Tibial nerve (tissue), 4 donors: Measurements from ENCODE around the gene PVR.

ENCODE experiments used
- CTCF ChIP-seq, 5 experiments: fragments of 200-600 bp in 3 of 5; fragments of 450-650 bp in 2 of 5; sonication (generic) in 3 of 5; IDR thresholded peaks; one replicate each; pipeline ENCODE4 v1.5.1; 2016 to 2019; ENCODE audit warnings: antibody characterized with exemption in 5 of 5, mild to moderate bottlenecking in 3 of 5, moderate library complexity in 2 of 5
- EP300 ChIP-seq, 2 donors: sonication (generic); formaldehyde crosslinking; IDR thresholded peaks; one replicate each; pipeline ENCODE4 v1.6.1; 2017; ENCODE audit warnings: antibody characterized with exemption in 2 of 2, mild to moderate bottlenecking in 1 of 2
- POLR2A ChIP-seq, 2 donors: fragments of 450-650 bp; IDR thresholded peaks; one replicate each; pipeline ENCODE4 v1.6.1; 2017; ENCODE audit warnings: antibody characterized with exemption in 2 of 2, mild to moderate bottlenecking in 2 of 2, moderate library complexity in 2 of 2

GRCh38 chr19:44602081-44602480 lies 41.6 kb upstream of the PVR start:
- TF ChIP-seq CTCF (IDR thresholded peaks at IDR 0.05) (no peak), EP300 (IDR thresholded peaks at IDR 0.05) (no peak), POLR2A (IDR thresholded peaks at IDR 0.05) (no peak)
